Activated CD4-positive, CD25-positive, alpha-beta regulatory T cell treated with anti-CD3 and anti-CD28 coated beads, Interleukin-2, amount 50 U/mL, for 16 hours (primary cell): ENCODE results near the gene TRPV4.

Experiments used
- DNase-seq: peaks from one replicate; pipeline ENCODE4 v3.0.0-alpha.2; 2020; ENCODE audit warnings: low read depth, low spot score

The TRPV4 gene

DNA sequence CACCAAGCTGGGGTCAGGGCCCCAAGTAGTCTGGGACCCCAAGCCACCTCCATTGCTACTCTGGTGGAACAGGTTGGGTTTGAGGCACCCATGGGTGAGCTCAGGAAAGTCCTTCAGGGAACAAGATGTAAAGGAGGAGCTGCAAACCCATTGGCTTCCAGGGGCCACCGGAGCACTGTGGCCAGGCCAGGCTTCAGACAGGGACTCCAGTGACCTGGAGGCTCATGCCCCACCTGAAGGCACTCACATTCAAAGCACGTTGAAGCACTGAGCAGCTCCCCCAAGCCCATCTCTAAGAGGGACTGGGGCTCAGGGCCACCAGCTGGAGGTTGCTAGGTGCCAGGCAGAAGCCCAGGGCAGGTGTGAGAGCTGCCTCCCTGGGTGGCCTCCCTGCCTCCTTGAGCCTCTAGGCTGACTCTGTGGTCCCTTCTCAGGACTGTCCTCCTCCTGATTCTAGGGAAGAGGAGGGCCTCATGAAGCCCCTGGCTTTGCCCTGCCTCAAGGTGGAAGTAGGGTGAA, 70.5 kb downstream of the TRPV4 start:
- no peak for DNase-seq

DNA sequence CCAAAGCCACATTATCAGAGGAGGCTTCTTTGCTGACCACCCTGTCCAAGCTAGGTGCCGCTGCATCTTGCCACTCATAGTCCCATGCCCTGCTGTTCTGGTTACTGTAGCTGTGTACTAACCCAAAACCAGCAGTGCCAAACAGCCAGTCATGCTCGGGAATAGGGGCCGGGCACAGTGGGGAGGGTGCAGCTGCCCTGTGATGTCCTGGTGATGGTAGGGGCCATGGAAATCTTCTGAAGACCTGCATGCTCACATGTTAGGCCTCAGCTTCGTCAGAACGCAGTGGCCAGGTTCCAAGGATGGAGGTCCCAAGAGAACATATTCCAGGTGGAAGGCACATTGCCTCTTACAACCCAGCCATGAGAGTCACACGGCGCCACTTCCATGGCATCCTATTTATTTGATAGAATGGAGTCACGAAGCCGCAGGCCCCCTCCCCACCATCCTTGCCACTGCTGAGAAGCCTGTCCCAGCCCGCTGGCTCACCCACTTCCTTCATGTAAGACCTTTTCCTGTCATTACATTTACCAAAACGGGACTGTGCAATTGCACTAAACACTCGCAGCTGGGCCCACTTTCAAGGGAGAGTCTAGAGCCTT, 71.0 kb downstream of the TRPV4 start:
- DNase-seq, result no peak

DNA sequence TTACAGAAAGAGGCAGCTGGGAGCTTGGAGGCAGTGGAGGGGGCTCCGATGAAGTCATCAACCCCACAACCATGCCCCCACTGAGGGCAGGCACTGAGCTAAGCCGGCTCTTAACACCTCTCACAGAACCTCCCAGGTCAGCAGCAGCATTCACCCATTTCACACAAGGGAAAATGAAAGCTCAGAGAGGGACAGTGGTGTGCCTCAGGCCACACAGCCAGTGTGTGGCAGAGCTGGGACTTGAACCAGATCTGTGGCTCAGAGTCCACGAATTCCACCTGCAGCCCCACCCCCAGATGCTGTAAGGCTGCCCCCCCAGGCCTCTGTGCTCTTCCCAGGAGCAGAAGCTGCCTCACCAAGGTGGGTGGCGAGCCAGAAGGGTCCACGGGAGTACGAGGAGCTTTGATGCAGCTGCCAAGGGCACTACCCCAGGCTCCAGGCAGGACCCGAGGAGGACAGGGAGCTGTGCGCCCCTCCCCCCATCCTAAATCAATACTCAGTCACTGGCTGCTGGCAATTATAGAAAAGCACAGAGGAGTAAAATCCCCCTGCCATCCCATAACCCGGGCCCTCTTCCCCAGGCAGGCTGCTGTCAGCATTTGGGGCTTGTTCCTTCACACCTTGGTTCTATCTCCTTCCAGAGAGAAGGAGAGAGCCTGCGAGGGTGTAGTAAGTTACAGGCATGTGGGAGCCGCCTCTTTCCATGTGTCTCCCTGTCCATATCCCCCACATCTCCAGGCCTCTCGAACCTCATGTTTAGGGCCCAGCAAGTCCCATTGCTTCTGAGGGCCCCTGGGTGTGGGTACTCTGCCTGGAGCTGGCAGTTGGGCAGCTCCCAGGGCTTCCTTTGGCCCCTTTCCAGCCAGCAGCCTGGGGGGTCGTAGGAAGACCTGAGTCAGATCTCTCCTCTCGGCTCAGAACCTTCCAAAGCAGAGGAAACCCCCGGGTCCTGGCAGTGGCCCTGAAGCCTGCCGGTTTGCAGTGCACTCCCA, 72.0 kb downstream of the TRPV4 start:
- no peak for DNase-seq

DNA sequence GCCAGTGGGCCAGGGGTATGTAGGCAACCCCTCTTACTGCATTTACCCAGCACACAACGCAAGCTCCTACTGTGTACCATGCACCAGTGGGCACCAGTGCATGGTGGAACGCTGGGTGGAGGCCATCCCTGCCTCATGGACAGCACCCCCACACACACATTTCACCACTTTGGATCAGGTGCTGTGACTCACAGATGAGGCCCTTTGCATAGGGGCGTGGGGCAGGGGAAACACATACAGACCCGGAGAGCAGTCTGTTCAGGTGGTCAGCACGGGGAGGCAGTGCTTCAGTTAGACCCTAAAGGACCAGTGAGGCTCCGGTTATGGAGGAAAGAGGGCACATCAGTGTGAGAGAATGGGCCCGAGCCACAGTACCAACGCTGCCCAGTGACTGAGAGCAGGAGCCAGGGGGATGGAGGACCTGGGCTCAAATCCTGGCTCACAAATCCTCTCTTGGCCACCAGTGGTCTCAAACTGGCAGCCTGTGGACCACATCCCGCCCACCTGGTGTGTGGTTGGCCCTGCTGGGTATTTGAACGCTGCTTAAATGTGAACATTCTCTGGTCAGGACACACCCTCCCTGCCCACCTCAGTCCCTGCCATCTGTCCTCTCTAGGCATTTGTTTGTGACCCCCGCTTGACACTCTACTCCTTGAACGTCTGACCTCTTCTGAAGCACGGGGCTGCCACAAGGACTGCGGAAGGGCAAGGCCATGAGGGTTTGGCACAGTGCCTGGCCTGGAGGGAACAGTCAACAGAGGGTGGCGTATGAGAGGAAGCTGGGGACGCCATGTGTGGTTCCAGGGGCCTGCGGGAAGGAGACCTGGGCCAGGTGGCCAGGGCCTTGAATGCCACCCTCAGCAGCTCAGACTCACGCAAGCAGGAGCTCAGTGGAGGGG, 72.9 kb downstream of the TRPV4 start:
- DNase-seq, result no peak

DNA sequence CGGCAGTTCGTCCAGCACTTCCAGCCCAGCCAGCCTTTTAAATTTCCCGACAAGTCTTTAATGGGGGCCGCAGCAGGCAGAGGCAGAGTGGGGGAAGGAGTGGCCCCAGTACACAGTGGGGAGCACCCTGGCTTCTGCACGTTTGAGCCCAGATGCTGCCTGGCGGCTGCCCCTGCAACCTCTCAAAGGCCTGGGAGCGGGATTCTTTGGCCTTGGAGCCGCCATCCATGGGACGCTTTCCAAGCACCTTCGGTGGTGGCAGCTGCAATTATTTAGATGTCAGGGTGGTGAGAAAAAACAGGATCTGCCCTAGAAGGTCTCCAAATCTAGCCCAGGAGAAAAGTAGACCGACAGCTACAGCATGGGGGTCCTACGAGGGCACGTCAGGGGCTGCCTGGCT, 73.6 kb downstream of the TRPV4 start:
- no peak for DNase-seq

DNA sequence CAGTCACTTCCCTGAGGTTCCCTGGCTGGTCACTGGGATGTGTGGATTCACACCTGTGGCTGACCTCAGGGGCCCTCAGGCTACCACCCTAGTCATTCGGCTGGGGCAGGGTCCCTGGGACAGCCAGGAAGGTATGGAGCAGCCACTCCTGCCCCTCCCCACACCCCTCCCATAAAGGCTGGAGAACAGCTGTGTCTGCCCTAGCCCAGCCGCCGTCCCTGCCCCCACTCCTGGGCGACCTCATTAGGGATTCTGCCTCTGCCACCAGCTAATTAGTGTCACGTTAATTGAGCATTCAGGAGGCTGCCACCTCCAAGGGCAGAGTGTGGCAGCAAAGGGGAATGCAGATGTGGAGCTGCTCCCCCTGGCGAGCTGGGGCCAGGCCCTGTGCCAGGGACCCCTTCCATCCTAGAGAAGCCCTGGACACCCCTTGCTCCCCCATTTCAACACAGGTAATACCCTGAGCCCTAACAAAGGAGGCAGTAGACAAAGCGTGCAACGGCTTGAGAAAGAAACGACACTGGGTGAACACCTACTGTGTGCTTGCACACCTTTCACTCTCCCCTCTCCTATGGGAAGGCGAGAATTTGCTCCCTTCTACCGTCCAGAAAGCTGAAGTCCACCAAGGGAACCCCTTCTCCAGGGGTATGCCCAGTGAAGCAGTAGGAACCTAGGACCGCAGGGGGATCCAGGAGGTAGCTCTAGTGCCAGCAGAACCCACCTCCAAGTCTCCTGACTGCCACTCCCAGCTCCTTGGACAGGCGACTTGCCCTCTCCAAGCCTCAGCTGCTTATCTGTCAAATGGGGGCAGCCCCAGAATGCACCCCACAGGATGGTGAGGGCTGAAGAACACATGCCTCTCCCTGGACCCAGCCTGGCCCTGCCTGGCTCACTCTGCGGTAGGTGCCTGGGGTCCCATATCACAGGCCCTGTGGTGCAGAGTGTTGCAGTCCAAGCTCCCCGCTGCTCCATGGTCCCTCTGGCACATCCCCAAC, 74.5 kb downstream of the TRPV4 start:
- no peak for DNase-seq

DNA sequence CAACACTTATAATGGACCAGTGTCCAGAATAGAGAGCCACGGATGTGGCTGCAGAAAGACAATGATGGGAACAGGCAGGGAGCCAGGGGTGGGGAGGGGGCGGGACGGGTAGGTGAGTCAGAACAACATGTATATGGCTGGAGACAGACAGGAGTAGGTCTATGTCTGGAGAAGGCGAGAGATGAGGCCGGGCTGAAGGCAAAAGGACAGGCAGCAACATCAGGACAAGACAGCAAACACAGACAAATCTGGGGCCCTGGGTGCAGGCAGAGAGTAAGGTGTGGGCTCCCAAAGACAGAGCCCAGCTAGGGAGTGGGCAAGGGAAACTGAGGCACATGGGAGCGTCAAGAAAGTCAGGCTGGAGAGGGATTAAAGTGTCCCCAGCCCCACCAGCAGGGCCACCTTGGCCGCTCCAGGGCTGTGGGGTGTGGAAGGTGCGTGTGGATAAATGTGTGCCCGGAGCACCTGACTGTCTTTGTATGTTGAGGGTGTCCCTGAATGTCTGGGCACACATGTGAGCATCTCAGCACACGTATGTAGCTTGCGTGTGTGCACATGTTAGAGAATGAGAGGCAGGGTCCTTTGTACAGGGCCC, 75.4 kb downstream of the TRPV4 start:
- DNase-seq, result no peak

DNA sequence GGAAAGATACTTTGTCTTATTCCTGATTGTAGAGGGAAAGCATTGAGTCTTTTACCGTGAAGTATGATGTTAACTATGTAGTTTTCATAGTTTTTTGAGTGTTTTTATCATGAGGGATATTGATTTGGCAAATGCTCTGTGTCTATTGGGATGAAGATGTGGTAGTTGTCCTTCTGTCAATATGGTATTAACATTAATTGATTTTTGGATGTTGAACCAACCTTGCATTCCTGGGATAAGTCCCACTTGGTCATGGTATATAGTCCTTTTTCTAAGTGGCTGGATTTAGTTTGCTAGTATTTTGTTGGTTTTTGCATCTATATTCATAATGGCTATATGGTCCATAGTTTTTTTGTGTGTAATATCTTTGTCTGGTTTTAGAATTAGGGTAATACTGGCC, 76.7 kb downstream of the TRPV4 start:
- no peak for DNase-seq

DNA sequence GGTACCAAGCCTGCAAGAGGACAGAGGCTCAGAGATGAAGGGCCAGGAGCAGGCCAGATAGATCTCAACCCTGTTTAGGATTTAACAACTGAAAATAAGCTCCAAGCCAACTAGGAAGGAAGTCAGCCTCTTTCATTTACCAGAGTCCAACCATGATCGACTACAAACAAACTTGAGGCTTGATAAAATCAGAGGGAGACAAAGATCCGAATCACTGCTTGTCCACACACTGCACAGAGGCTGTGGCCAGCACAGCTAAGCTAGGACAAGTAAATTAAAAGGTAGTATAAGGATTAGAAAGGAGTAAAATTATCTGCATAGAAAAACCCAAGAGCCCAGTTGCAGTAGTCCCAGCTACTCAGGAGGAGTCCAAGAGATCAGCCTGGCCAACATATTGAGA, 79.2 kb downstream of the TRPV4 start:
- DNase-seq, result no peak

DNA sequence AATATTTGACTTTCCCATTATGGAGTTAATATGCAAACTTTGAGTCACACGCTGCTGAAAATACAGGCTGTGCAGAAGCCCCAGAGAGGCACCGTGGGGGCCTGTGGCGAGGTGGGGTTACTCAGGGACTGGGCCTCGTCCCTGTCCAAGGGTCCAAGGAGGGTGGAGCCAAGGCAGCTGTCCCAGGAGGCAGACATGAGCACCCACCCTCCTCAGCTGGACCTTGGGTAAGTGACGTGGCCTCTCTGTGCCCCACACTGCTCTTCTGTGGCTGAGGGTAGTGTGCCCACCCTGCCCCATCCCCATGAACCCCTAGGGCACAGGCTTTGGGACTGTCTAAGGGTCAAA, 80.2 kb downstream of the TRPV4 start:
- no peak for DNase-seq

DNA sequence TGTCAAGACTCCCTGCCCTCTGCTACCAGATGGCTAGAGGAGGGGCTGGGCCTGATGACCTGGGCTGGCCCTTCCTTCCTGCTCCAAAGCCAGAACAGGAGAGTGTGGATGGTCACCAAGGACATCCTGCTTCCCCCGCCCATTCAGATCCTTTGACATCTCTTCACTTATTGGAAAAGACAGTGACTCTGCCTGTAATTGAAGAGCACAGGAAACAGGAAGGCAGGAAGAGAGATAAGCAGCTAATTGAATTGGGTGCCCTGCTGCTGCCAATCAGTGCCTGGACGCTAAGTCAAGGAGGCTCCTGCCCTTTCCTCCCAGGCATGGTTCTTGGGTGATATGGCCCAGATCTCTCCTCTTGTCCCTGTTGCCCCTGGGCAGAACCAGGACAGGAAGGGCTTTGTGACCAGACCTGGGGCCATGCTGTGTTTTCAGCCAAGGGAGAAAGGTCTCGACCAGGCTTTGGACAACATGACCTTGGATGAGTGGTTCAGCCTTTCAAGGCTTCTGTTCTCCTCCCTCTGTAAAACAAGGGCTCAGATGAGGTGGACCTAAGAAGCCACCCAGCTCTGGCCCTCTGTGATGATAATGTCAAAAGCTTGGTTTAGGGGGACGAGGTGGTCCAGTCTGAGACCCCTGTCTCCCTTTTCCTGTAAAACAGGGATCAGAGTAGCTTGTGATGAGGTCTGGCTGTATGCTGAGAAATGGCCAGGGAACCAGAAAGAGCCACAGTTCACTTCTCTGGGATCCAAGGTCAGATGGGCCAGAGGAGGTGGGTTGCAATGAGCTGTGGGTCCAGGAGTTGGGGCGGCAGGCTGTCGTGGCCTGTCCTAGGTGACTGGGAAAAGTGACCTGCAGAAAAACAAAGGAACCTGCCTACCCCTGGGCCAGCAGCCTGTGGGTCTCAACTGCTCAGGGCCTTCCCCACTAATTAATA, 80.8 kb downstream of the TRPV4 start:
- no peak for DNase-seq

DNA sequence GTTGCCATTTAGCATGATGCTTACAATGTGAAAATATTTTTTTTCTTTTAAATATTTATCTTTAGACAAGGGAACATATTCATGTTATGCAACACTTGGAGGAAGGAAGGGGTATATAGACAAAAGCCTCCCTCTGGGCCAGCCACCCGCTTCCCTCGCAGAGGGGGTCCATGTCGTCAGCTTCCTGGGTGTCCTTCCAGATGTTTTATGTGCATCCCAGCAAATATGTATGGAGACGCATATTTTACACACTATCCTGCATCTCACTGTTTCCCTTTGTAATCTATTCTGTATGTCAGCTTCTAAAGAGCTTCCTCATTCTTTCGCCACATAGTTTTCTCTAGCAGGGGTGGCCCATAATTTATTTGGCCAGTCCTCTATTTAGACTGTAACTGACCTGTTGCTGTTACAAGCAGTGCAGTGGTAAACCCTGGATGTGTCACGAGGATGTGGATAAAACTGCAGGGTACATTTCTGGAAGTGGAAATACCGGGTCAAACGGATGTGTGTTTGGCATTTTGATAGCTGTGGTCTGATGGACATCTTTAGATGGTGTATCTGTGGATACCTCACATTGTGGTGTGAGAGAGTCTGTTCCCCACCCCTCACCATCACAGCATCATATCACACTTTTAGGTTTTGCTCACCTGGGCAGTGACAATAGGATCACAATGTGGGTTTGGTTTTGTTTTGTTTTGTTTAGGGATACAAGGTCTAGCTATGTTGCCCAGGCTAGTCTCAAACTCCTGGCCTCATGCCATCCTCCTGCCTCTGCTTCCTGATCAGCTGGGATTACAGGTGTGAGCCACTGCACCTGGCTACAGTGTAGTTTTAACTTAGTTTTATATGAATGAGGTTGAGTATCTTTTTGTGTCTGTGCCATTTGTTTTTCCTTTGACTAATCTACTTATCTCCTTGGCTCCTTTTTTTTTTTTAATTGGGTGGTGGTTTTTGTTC, 87.9 kb downstream of the TRPV4 start:
- no peak for DNase-seq

DNA sequence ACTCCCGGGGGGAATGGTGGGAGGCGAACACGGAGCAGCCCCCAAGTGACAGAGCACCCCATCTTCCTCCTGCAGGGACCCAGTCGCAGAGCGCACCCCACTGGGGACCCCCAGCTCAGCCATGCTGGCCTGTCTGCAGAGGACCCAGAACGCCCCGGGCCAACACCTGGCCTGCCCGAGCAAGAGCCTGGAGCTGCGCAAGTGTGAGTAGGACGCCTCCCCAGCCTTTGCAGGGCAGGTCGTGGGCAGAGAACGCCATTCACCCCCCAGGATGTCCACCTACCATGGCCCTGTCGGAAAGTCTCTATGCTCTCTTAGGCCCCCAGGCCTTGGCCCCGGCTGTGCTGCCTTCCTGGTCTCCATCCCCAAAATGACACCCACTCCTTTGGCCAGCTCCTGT, 89.2 kb downstream of the TRPV4 start:
- no peak for DNase-seq

DNA sequence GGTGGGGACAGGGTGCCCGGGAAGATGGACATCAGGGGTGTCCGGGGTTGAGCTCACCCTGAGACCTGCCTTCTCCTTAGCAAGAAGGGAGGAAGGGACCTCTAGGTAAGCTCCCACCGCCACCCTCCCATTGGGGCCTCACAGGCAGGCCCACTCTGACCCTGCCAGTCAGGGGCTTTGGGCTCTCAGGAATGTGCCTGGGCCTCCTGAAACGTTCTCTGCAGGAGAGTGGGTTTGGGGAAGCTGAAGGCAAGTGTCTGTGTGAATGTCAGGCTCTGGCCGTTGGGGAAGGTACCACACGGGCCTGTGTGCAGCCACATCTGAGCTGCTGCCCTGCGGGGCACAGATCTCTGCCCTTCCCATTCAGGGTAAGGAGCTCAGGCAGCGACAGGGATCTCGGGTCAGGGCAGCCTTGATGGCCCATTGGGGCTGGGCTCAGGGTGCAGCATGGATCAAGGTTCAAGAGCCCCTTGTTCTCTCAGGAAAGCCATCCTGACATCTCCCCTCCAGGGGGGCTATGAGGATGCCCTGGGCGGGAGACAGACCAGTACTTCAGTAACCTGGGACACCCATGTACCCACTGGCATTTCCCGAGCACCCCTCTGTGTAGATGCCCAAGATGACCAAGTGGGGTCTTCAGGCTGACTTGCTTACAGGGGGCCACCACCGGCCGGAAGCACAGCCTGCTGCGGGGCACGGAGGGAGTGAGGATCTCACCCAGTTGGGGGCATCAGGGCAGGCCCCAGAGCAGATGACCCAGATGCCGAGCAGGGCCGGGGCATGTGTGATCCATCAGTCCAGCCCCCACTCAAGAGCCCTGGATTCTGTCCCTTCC, 89.9 kb downstream of the TRPV4 start:
- DNase-seq, result no peak

DNA sequence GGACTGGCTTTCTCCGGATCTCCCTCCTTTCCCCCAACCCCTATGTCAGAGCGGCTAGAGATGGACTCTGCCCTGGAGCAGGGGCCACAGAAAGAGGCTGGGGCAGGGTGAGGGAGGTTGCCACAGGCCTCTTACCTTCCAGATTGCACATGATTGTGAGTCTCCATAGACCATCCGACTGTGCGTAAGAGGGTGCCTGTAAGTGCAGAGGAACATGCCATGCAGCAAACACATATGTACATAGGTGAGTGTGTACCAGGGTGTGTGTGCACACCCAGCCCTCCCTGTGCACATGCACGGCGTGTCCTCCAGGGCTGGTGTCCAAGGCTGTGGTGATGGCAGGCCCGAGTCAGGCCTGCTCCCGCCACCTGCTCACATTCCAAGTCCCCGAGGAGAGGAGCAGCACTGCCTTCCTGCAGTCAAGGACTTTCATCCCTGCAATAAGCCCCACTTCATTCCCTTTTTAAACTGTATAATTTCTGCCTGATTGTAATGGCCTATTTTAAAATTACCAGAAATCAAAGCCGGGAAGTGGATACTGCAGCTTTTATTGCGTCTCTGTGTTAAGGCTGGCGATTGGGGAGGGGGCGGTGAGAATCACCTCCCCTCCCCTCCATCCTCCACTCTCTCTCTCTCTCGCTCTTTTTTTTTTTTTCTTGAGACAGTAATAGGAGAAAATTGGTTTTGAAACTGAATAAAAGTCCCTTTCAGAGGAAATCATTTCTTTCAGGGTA, 91.1 kb downstream of the TRPV4 start:
- no peak for DNase-seq

DNA sequence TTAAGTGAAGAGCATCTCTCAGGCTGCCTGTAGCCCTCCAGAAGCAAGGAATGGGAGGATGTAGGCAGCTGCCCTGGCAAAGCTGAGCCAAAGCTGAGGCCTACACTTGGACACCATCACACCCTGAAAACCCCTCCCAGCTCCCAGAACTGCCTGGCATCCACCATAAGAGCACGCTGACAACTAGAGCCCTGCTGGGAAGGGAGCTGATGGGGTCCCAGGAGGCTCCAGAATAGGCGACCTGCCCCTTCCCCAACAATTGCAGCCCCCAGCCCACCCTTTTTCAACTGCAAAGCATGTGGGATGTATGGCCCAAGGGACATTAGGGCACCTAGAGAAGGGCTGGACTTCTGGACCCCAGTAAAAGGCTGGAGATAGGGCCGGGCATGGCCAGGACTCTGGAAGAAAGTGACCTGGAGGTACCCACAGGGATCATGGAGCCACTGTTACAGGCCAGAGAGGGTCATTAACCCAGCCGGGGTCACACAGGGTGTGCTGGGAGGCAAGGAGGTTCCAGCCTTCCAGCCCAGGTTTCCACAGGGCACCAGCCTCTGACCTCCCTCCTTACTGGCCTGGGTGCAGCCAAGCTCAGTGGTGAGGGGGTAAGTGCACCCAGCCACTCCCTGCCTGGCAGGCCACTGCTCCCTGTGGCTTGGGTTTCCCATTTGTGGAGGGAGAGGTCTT, 91.8 kb downstream of the TRPV4 start:
- DNase-seq, result no peak
